HEK293 (cell line): ENCODE measurements around the gene PITPNM2.
"Not testable (repeated sequence)": the region's sequence is repeated elsewhere in the genome, so short reads cannot be mapped to it uniquely, and the experiment has no call there.

ENCODE experiments used
- PRDM6 ChIP-seq: fragments of 450-650 bp; formaldehyde crosslinking; IDR thresholded peaks from 2 replicates; pipeline ENCODE4 v1.5.1; 2017; ENCODE audit warnings: missing biosample characterization, missing genetic modification characterization
- YY1 ChIP-seq: fragments of 450-650 bp; formaldehyde crosslinking; IDR thresholded peaks from 2 replicates; pipeline ENCODE4 v1.5.1; 2018; ENCODE audit warnings: missing biosample characterization, missing genetic modification characterization
- ZNF629 ChIP-seq: fragments of 450-650 bp; formaldehyde crosslinking; IDR thresholded peaks from 2 replicates; pipeline ENCODE4 v1.5.1; 2017; ENCODE audit warnings: missing biosample characterization, missing genetic modification characterization
- ZNF791 ChIP-seq: fragments of 450-650 bp; formaldehyde crosslinking; IDR thresholded peaks from 2 replicates; pipeline ENCODE4 v1.5.1; 2016; ENCODE audit warnings: missing biosample characterization, missing genetic modification characterization
- TF ChIP-seq, protein P1 (sequence below): fragments of 450-650 bp; formaldehyde crosslinking; IDR thresholded peaks from 2 replicates; pipeline ENCODE4 v1.5.1; 2016; ENCODE audit warnings: missing biosample characterization, missing genetic modification characterization

- TF ChIP-seq, protein P1, sequence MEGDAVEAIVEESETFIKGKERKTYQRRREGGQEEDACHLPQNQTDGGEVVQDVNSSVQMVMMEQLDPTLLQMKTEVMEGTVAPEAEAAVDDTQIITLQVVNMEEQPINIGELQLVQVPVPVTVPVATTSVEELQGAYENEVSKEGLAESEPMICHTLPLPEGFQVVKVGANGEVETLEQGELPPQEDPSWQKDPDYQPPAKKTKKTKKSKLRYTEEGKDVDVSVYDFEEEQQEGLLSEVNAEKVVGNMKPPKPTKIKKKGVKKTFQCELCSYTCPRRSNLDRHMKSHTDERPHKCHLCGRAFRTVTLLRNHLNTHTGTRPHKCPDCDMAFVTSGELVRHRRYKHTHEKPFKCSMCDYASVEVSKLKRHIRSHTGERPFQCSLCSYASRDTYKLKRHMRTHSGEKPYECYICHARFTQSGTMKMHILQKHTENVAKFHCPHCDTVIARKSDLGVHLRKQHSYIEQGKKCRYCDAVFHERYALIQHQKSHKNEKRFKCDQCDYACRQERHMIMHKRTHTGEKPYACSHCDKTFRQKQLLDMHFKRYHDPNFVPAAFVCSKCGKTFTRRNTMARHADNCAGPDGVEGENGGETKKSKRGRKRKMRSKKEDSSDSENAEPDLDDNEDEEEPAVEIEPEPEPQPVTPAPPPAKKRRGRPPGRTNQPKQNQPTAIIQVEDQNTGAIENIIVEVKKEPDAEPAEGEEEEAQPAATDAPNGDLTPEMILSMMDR: not testable (repeated sequence)
- not testable (repeated sequence) for TF ChIP-seq ZNF629 (tag by site-specific recombination); YY1 (tag by site-specific recombination); PRDM6 (tag by site-specific recombination); ZNF791
These were observed 46.8 kb downstream of the PITPNM2 start for GRCh38 chr12:123104094-123104493.
